HS-27A (cell line): ENCODE data around the gene COPG1.
"Not testable (repeated sequence)": the region's sequence is repeated elsewhere in the genome, so short reads cannot be mapped to it uniquely, and the experiment has no call there.

Experiments
- DNase-seq: peaks from one replicate; pipeline ENCODE4 v3.0.0-alpha.2; 2012; ENCODE audit warnings: low read depth, missing footprints

The COPG1 gene, protein sequence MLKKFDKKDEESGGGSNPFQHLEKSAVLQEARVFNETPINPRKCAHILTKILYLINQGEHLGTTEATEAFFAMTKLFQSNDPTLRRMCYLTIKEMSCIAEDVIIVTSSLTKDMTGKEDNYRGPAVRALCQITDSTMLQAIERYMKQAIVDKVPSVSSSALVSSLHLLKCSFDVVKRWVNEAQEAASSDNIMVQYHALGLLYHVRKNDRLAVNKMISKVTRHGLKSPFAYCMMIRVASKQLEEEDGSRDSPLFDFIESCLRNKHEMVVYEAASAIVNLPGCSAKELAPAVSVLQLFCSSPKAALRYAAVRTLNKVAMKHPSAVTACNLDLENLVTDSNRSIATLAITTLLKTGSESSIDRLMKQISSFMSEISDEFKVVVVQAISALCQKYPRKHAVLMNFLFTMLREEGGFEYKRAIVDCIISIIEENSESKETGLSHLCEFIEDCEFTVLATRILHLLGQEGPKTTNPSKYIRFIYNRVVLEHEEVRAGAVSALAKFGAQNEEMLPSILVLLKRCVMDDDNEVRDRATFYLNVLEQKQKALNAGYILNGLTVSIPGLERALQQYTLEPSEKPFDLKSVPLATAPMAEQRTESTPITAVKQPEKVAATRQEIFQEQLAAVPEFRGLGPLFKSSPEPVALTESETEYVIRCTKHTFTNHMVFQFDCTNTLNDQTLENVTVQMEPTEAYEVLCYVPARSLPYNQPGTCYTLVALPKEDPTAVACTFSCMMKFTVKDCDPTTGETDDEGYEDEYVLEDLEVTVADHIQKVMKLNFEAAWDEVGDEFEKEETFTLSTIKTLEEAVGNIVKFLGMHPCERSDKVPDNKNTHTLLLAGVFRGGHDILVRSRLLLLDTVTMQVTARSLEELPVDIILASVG

GRCh38 chr3:129249284-129250065, at the start of gene COPG1:
COPG1 (plus strand) TSS chr3:129249606; CDS start chr3:129249710, 104 bp downstream.
- peak; percentile 88 for DNase-seq

GRCh38 chr3:129204473-129204872, 44.9 kb upstream of the COPG1 start:
- DNase-seq, result no peak

GRCh38 chr3:129205109-129205832, 44.1 kb upstream of the COPG1 start:
- no peak for DNase-seq

GRCh38 chr3:129207479-129207878, 41.9 kb upstream of the COPG1 start:
- DNase-seq, result no peak

DNA sequence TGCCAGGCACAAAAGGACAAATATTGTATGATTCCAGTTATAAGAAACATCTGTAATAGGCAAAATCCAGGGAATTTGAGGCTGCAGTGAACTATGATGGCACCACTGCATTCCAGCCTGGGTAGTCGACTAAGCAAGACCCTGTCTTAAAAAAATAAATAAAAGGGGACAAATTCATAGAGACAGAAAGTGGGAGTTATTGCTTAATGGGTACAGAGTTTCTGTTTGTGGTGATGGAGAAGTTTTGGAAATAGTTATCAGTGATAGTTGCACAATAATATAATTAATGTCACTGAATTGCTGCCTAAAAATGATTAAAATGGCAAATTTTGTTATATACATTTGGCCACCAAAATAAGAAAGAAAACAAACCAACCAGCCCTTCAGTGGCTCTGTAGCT, 38.1 kb upstream of the COPG1 start:
- no peak for DNase-seq

DNA sequence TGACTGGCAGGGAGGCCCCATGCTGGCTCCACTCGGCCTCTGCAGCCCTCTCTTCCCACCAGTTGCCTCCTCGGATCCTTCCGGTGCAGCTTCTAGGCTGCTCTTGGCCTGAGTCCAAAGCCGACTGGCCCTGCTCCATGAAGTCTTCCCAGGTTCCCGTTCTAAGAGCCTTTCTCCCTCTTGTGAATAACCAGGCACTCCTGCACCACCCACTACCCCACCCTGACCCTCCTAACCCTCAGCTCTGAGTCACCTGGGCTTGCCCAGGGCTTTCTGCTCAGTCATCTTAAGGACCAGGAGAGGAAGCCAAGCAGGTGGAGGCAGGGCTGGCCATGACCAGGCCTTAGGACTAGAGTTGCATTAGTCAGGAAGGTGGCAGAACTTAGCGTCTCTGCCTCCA, 37.6 kb upstream of the COPG1 start:
- DNase-seq, result peak; percentile 89

DNA sequence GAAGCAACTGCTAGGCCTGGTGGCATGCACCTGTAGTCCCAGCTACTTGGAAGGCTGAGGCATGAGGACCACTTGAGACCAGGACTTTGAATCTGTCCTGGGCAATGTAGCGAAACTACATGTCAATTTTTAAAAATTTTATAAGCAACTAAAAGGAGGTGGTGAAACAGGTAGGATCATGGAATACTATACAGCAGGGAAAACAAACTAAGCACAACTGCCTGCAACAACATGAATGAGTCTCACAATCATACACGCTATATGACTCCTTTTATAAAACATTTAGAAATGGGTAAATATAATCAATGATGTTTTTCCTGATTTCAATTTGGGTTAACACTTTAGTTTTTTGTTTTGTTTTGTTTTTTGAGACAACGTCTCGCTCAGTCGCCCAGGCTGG, 36.2 kb upstream of the COPG1 start:
- DNase-seq, result no peak

DNA sequence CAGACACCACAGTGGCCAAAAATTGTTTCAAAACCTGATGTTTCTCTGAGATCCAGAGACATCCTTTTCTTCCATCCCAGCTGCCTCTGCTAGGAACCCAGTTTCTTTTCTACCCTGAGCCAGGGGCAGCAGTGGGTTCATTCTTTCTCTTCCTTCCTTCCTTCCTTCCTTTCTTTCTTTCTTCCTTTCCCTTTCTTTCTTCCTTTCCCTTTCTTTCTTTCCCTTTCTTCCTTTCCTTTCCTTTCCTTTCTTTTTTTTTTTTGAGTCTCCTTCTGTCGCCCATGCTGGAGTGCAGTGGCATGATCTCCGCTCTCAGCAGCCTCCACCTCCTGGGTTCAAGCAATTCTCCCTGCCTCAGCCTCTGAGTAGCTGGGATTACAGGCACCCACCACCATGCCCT, 30.7 kb upstream of the COPG1 start:
- no peak for DNase-seq

DNA sequence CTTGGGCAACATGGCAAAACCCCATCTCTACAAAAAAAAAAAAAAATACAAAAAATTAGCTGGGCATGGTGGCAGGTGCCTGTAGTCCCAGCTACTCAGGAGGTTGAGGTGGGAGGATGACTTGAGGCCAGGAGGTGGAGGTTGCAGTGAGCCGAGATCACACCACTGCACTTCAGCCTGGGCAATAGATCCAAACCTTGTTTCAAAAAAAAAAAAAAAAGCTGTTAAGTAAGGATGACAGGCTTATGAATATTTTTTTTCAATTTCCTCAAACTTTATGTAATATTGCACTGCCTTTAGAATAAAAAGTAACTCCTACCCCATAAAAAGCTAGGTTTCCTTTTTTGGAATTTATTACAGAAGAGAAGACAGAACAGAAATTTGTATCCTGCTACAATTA, 25.0 kb upstream of the COPG1 start:
- DNase-seq, result not testable (repeated sequence)

DNA sequence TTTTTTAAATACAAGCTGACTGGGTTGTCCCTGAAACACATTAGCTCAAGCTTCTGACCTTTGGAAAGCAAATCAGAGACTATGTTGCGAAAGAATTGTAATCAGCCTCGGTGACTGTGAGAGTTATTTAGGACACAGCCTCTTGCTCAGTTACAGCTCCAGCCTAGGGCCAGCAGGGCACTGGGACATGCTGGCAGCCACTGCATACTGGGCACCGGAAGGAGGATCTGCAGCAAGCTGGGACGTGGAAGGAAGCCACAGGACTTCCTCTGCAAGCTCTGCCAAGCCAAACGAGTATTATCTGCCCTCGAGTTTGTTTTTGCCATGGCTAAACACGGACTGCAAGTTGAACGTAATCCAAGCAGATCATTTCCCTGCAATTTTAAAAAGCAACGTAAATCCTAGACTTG, 24.4 kb upstream of the COPG1 start:
- no peak for DNase-seq

DNA sequence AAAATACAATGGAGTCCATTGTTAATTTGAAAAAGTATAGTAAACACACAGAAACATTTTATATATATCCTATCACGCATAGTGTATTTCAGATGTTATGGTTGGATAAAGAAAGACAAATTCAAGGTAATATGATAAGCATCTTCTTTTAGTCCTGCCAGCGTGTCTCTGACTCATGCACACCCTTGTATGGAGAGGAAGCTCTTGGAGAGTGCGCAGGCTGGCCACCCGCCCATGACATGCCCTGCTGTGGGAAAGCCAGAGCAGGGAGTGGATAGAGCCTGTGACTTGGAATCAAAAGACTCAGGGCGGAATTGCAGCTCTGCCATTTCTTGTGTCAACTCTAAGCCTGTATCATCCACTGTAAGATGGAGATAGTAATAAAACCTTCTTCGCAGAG, 23.0 kb upstream of the COPG1 start:
- DNase-seq, result no peak

DNA sequence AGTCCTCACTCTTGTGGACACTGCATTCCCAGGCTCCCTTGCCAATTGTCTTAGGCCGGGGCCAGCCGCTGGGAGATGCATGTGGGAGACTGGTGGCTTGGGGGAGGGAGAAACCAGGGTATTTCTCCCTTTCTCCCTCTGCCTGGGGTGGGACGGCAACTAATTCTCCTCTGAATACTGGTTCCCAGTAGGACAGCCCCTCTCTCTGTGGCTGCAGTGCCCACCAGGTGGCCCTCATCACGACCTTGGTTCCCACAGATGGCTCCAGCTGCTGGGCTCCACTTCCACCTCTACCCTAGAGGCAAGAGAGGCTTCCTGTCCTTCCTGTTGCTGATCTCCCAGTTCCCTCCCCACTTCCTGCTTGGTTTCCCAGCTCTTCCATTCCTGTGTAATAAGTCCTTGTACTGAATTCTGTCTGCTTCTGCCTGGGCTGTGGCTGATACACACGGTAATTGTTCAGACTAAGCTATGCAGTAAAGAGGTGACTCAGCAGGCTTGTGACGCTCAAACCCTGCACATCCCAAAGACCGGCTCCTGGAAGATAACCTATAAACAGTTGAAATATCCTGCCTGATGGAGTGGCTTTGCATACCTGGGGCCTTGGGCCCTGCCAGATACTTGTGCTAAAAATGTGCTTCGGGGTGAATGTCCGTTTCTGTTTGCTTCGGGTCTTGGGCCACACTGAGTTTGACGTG, 20.4 kb upstream of the COPG1 start:
- no peak for DNase-seq

DNA sequence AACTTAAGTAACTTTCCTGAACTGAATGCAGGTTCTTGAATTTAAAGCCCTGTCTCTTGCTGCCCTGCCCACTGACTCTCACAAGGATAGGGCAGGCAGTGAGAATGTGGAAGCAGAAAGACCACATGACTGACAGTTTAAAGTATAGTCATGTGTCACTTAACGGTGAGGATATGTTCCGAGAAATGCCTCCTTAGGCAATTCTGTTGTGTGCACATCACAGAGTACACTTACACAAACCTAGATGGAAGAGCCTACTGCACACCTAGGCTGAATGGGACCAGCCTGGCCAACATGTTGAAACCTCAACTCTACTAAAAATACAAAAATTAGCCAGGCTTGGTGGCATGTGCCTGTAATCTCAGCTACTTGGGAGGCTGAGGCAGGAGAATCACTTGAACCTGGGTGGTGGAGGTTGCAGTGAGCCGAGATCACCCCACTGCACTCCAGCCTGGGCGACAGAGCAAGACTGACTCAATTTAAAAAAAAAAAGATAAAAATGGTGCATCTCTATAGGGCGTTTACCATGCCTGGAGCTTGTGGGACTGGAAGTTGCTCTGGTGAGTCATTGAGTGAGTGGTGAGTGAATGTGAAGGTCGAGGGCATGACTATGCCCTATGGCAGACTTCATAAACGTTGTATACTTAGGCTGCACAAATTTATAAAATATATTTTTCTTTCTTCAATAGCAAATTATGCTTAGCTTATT, 18.9 kb upstream of the COPG1 start:
- no peak for DNase-seq

DNA sequence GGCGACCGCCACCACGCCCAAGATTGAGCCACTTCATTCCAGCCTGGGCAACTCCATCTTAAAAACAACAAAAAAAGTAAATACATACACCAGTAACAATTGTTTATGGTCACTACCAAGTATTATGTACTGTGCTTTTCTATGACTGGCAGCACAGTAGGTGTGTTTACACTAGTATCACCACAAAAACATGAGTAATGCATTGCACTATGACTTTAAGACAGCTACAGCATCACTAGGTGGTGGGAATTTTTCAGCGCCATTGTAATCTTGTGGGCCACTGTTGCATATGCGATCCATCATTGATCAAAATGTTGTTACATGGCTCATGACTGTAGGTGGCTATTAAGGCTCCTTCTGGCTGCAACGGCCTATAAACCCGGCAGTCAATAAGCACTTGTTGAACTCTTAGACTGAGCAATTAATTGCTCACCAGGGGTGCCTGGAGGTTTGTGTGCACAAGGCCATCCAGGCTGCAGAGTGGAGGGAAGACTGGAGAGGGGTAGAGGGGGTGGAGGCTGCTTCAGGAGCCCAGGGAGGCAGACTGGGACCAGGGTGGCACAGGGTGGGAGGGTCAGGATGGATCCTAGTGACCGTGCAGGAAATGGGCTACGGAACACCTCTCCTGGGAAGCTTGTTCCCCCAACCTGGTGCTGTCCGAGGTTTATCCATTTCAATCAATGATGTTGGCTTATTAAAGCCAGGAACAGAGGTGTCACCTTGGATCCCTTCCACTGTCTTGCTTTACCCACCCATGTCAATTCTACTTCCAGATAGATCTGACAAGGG, 17.9 kb upstream of the COPG1 start:
- no peak for DNase-seq

DNA sequence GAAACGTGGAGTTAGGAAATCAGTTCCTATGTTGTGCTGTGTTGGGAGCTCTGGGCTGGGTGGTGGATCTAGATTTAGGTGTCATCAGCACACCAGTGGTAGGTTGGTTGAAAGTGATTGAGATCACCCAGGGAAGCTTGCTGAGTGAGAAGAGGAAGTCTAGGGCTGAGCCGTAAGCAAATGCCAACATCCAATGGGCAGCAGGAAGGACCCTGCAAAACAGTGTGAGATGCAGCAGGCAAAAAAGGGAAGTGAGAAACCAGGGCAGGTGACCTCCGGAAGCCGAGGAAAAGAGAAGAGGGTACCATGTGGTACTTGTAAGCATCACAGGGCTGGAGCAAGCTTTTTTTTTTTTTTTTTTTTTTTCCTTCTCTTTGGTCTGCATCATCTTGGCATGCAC, 15.9 kb upstream of the COPG1 start:
- no peak for DNase-seq

DNA sequence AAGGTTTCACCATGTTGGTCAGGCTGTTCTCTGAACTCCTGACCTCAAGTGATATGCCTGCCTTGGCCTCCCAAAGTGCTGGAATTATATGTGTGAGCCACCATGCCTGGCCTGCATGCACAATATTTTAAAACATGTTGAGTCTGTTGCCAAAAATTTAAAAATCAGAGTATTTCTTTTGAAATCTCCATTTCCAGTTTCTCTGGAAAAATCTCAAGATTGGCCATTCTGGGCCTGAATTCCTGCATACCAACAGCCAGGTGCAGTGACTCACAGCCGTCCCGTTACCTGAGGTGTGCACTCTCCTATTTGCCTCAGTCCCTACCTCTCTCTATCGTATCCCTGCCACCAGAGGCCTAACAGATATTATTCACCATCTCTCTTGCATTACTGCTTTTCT, 15.0 kb upstream of the COPG1 start:
- no peak for DNase-seq

DNA sequence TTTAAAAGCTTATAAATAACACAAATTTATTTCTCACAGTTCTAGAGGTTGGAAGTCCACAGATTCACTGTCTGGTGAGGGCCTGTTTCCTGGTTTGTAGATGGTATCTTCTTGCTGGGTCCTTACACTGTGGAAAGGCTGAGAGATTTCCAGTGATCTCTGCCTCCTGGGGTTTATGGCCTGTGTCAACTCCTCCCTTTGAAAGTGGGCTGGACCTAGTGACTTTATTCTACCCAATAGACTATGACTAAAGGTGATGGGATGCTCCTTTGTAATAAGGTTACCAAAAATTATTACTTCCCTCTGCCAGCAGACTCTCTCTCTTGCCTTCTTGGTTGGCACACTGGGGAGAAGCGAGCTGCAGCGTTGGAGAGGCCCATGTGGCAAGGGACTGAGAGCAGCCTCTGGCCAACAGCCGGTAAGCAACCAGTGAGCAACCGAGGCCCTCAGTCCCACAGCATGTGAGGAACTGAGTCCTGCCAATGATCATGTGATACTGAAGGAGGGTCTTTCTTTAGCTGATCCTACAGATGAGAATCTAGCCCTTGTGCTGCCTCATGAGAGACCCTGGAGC, 14.0 kb upstream of the COPG1 start:
- no peak for DNase-seq

DNA sequence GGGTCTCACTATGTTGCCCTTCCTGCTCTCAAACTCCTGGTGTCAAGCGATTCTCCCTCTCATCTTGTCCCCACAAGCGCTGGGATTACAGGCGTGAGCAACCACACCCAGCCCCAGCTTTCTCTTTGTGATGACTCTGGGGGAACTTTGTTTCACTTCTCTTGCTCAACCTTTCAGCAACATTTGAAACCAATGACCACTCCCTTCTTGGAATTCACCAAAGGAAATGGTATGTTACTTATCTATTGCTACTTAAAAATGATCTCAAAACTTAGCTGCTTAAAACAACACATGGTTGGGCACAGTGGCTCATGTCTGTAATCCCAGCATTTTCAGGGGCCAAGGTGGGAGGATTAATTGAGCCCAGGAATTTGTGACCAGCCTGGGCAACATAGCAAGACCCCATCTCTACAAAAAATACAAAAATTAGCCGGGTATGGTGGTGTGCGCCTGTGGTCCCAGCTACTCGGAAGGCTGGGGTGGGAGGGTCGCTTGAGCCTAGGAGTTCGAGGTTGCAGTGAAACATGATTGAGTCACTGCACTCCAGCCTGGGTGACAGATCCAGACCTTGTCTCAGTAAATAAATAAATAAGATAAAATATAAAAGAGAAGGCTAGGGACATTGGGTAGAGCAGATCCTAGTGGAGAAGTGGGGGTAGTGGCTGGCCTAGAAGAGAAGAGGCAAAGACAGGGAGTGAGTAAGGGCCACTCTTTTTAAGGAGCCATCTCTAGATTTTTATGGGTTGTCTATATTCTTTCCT, 10.3 kb upstream of the COPG1 start:
- no peak for DNase-seq

DNA sequence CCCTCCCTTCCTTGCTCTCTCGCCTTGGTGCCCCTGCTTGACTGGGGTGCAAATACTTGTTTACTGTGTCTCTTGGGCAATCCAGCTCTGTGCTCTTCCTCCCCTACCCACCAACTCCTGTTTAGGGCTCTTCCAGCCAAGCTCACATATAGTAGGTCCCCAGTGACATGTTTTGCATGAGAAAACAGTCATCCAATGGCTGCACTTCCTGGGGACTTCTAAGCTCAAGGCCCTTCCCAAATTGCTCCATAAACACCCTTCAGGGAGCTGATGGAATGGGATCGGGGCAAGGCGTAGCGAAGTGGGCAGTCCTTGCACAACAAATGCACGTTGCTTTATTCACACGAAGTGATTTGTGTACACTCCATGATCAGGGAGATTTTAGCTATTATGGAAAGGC, 9.4 kb upstream of the COPG1 start:
- no peak for DNase-seq
